Fibroblast of mammary gland (primary cell): ENCODE results near the gene CHST6.
"Not testable (repeated sequence)": the region's sequence is repeated elsewhere in the genome, so short reads cannot be mapped to it uniquely, and the experiment has no call there.

Experiments
- DNase-seq: peaks from one replicate; pipeline ENCODE4 v3.0.0-alpha.2; 2010; ENCODE audit warnings: low read depth
- H3K4me3 ChIP-seq: 2 replicates; pipeline ENCODE4 v1.5.1; 2011; ENCODE audit warnings: low read depth, mild to moderate bottlenecking, low read length, moderate library complexity; ENCODE audit not compliant: control insufficient read depth
- TF ChIP-seq, protein P1 (sequence below): conservative IDR thresholded peaks from 2 replicates; pipeline ENCODE4 v1.5.1; 2011; ENCODE audit warnings: low read depth, low read length, inconsistent platforms; ENCODE audit not compliant: control insufficient read depth, insufficient read depth

The CHST6 gene

DNA sequence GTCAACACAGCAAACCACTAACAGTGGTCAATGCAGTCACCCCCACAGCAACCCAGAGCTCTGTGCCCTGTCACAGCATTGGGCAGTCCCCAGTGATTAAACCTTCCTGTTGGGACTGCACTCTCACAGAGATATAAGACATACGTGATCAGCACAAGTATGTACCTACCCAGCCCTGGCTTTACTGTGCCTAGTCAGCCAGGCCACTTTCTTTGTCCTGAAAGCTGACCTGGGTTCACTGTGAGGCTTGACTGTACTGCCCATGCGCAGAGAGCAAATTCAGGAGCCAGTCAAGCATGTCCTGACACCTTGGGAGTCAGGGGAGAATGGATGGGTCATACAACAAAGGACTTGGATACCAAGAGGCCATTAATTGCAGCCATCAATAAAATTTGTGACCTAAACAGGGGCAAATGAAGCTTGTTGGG, 19.8 kb downstream of the CHST6 start:
- DNase-seq: no peak
- no peak overlapping the region for H3K4me3 ChIP-seq
- TF ChIP-seq, protein P1, sequence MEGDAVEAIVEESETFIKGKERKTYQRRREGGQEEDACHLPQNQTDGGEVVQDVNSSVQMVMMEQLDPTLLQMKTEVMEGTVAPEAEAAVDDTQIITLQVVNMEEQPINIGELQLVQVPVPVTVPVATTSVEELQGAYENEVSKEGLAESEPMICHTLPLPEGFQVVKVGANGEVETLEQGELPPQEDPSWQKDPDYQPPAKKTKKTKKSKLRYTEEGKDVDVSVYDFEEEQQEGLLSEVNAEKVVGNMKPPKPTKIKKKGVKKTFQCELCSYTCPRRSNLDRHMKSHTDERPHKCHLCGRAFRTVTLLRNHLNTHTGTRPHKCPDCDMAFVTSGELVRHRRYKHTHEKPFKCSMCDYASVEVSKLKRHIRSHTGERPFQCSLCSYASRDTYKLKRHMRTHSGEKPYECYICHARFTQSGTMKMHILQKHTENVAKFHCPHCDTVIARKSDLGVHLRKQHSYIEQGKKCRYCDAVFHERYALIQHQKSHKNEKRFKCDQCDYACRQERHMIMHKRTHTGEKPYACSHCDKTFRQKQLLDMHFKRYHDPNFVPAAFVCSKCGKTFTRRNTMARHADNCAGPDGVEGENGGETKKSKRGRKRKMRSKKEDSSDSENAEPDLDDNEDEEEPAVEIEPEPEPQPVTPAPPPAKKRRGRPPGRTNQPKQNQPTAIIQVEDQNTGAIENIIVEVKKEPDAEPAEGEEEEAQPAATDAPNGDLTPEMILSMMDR: no peak

GRCh38 chr16:75472908-75473877, 22.0 kb downstream of the CHST6 start:
- DNase-seq: no peak
- no peak overlapping the region for H3K4me3 ChIP-seq
- TF ChIP-seq, protein P1: no peak

GRCh38 chr16:75471723-75472633, 23.3 kb downstream of the CHST6 start:
- peak; percentile 68 for DNase-seq
- TF ChIP-seq, protein P1: peak; percentile 81
- no peak overlapping the region for H3K4me3 ChIP-seq

GRCh38 chr16:75466760-75467159, 28.5 kb downstream of the CHST6 start:
- TF ChIP-seq, protein P1: no peak
- H3K4me3 ChIP-seq: no peak overlapping the region
- DNase-seq: no peak

DNA sequence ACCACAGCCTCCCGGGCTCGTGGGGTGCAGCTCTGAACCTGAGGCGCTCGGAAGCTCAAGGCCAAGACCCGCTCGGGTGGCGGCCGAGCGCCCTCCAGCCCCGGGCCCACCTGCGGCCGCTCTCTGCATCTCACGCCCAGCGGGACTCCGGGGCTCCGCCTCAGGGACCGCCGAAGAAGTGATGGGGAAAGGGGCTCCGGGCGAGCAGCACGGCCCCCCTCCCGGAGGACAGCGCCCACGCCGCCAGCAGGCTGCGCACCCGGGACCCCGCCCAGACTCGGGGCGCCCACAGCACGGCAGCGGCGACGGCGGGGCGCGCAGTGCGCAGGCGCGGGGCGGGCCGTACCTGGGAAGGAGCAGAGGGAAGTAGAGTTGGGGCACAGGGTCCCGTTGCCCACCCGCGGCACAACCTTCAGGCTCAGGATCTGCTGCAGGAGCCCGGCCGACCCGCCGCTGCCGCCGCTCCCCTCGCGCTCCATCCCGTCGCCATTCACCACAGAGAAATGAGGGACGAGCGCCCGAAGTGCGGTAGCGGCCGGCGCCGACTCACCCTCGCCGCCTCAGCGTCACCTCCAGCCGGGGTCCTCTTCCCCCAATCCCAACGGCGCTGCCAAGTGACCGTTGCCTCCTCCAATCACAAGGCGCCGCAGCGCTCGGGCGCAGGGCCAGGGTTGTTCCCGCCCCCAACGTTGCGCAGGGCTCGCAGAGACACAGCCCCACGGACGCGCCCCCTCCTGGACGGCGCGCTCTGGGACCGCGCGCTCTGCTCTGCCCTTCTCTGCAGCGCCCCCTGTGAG, 30.9 kb downstream of the CHST6 start, which contains the start of gene TMEM170A:
Gene TMEM170A, minus strand, starts transcription at position 568 of the 797 bp plus-strand sequence. Its CDS starts 89 bp downstream, at position 479.
- TF ChIP-seq, protein P1: peak; percentile 97
- H3K4me3 ChIP-seq: peak within 1 kb of the TSS; percentile 70
- DNase-seq: peak; percentile 98

DNA sequence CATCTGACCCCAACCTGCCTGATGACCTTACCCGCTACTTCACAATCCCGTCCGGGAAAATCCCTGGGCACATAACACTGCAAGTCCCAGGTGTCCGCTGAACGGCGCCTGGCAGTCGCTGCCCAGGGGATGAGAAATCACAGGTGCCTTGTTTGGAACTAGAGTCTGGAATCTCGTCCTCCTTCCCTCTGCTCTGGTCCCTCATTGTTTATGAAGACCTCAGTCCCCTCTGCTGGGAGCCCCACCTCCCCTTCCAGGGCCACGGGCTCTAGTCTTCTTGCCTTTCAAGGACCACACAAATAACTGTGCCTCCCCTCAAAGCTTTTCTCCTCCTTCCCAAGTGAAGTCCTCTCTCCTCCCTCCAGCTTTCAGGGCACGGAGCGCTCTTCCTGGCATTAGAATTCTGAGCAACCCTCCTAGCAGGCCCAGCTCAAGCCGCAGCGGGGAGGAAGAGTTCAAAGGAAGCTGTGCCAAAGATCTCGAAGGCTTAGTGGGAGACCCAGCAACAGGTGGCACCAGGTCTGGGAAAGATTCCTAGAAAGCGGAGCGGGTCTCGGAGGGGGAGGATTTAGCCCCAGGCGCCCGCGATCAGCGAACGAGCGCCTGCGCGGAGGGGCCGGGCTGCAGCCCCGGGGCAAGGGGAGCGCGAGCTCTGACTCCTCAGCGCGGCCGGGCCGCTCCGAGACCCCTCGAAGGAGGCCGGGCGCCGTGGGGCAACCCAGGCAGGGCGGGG, 31.7 kb downstream of the CHST6 start:
- not testable (repeated sequence) for DNase-seq
- peak overlapping the region; percentile 70 for H3K4me3 ChIP-seq
